GM12865 (cell line): ENCODE data around the gene SERPINA1.

ENCODE experiments used
- DNase-seq: peaks from one replicate; pipeline ENCODE4 v3.0.0; 2010; ENCODE audit warnings: low read depth
- H3K4me3 ChIP-seq: 2 replicates; pipeline ENCODE4 v1.5.1; 2011; ENCODE audit warnings: mild to moderate bottlenecking, low read depth, low read length, control low read depth
- TF ChIP-seq, protein P1 (sequence below): IDR thresholded peaks from 2 replicates; pipeline ENCODE4 v1.5.1; 2011; ENCODE audit warnings: low read length, control low read depth, low read depth, inconsistent platforms; ENCODE audit not compliant: insufficient read depth; ENCODE audit errors: missing control alignments

SERPINA1 gene

DNA sequence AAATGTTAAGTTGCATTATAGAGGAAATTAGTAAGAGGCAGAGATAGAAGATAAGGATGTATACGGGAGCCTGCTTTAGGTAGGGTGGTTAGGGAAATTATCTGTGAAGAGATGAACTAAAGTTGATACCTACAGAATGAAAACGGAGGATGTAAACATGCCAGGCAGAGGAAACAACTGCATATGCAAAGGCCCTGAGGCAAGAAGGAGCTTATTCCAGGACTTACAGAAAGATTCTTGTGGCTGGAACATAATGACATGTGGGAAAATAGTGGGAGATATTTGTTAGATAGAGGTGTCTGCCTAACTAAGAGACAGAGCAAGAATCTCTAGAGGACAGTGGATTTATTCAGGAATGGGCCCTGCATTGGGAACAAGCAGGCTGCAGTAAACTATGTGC, 16.2 kb upstream of the SERPINA1 start:
- TF ChIP-seq, protein P1, sequence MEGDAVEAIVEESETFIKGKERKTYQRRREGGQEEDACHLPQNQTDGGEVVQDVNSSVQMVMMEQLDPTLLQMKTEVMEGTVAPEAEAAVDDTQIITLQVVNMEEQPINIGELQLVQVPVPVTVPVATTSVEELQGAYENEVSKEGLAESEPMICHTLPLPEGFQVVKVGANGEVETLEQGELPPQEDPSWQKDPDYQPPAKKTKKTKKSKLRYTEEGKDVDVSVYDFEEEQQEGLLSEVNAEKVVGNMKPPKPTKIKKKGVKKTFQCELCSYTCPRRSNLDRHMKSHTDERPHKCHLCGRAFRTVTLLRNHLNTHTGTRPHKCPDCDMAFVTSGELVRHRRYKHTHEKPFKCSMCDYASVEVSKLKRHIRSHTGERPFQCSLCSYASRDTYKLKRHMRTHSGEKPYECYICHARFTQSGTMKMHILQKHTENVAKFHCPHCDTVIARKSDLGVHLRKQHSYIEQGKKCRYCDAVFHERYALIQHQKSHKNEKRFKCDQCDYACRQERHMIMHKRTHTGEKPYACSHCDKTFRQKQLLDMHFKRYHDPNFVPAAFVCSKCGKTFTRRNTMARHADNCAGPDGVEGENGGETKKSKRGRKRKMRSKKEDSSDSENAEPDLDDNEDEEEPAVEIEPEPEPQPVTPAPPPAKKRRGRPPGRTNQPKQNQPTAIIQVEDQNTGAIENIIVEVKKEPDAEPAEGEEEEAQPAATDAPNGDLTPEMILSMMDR, result no peak
- H3K4me3 ChIP-seq, result no peak overlapping the region
- no peak for DNase-seq

DNA sequence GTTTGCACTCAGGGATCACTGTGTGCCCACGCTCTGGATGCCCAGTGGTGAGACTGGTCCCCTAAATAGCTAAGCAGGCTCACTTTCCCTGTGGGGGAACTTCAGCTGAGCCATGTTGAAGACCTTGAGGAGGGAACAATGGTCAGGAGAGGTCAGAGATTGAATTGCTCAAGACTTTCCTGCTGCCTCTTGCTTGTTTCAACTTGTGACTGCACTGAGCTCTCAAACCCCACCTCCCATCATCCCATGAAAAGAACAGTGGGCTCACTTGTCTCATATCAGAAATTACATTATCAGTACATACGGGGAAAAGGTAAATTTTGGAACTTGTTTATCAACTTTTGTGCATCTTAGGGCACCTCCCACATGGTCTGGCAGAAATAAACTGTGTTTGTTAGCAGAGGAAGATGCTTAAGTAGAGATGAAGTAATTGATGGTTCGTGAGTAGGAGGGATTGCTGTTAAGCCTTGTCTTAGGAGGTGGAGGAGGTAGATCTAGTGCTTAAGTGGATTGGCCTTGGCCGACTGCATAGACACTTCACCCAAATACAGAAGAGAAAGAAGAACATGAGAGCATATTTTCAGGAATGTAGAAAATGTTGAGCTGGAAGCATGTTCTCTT, 15.0 kb upstream of the SERPINA1 start:
- TF ChIP-seq, protein P1, result no peak
- H3K4me3 ChIP-seq, result no peak overlapping the region
- DNase-seq, result no peak

DNA sequence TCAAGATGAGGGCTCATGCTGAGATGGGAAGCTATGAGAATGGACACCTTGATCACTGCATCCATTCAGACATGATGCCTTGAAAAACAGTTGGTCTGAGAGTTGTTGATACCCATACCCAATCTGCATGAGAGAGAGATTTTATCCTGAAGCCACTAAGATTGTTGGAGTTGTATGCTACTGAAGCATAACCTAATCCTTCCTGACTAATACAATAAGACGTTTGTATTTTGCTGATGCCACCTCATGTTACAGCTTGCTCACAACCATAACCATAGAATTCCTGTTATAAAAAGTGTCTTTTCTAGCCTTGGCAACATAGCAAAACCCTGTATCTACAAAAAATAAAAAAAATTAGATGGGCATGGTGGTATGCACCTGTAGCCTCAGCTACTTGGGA, 12.7 kb upstream of the SERPINA1 start:
- H3K4me3 ChIP-seq, result no peak overlapping the region
- DNase-seq, result no peak
- TF ChIP-seq, protein P1, result no peak

DNA sequence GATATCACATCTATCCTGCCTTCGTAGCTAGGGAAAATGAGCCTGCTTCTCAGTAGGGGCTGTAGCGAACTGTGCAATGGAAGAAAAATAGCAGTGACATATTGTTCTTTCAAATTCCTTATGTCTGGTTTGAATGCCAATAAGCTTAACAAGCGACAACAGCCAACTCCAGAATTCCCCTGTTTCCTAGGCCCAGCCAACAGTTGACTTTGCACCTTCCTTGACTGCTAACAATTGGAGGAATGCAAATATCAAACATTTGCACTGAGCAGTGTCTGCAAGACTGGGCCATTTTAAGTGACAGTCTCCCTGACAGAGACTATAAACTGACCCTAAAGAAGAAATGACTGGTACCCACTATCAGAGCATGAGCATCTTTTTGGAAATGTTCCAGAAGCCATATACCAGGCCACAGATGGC, 12.0 kb upstream of the SERPINA1 start:
- DNase-seq, result no peak
- no peak overlapping the region for H3K4me3 ChIP-seq
- TF ChIP-seq, protein P1, result no peak

DNA sequence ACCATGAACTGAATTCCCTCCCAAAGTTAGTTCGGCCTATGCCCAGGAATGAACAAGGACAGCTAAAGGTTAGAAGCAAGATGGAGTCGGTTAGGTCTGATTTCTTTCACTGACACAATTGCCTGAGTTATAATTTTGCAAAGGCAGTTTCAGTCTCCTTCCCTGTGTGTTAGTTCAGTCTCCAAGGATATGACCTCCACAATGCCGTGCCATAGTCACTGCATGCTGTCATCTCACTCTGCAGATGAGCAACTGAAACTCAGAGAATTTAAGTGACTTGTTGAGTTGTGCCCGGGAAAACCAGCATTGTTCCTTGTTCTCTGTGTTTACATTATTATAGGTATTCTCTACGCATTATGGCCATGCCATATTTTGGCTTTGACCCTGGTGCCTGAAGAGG, 10.1 kb upstream of the SERPINA1 start:
- DNase-seq, result no peak
- TF ChIP-seq, protein P1, result no peak
- no peak overlapping the region for H3K4me3 ChIP-seq

DNA sequence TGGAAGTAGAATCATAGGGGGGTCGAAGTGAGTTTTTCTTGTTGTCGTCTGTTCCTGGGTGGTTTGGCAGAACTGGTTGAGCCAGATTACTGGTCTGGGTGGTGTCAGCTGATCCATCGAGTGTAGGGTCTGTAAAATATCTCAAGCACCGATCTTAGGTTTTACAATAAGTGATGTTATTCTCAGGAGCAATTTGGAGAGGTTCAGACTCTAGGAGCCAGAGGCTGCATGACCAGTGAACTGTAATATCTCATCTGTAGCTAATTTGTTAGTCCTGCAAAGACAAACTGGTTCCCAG, 9.7 kb upstream of the SERPINA1 start:
- TF ChIP-seq, protein P1, result no peak
- no peak for DNase-seq
- no peak overlapping the region for H3K4me3 ChIP-seq
